Lower lobe of right lung (tissue), 2 donors: ENCODE measurements around the gene CEMIP. TPM values are rescaled to one million over a fixed set of nuclear protein-coding genes. Genes with fewer than 3 reads are reported as not detected.

Source experiments
- ATAC-seq, 2 donors: fragments of 200-7000 bp; cut with Tn5 transposase; one replicate each; pipeline ENCODE4 v1.9.1; 2020 to 2022; ENCODE audit warnings: mild to moderate bottlenecking in 2 of 2, moderate library complexity in 2 of 2
- DNase-seq: peaks from one replicate; pipeline ENCODE4 v3.0.0-alpha.2; 2020
- H3K27ac ChIP-seq: fragments of 200-600 bp; one replicate; pipeline ENCODE4 v1.8.0; 2022
- H3K27me3 ChIP-seq: fragments of 200-600 bp; one replicate; pipeline ENCODE4 v1.8.0; 2022; ENCODE audit warnings: low read depth
- H3K36me3 ChIP-seq: fragments of 200-600 bp; one replicate; pipeline ENCODE4 v1.8.0; 2022; ENCODE audit warnings: mild to moderate bottlenecking
- H3K4me1 ChIP-seq: fragments of 200-600 bp; one replicate; pipeline ENCODE4 v1.8.0; 2022
- H3K4me3 ChIP-seq: fragments of 200-600 bp; one replicate; pipeline ENCODE4 v1.8.0; 2022; ENCODE audit warnings: mild to moderate bottlenecking
- H3K9me3 ChIP-seq: fragments of 200-600 bp; one replicate; pipeline ENCODE4 v1.8.0; 2022
- CTCF ChIP-seq: fragments of 200-600 bp; IDR thresholded peaks from one replicate; pipeline ENCODE4 v1.8.0; 2022; ENCODE audit warnings: antibody characterized with exemption, mild to moderate bottlenecking
- intact Hi-C: fragments of 100-400 bp; cut with DNase I; formaldehyde crosslinking; loops from one replicate; pipeline ENCODE4 v1.11.0; 2022
- total RNA-seq: library from RNA; stranded (reverse); fragmentation: NEBNext Ultra II Directional; extraction: Animal tissue kit (Norgen Biotek cat#: 25700); gene quantifications from one replicate; pipeline ENCODE4 v1.2.1, GENCODE V29; 2021
- donor health status: DM: no; HTN: yes; CAD: no; lungs with severe emphysema.

CEMIP gene
- total RNA-seq, 1 donor from 2014 or later, result 7.3 TPM

- DNase-seq (no peak), ATAC-seq (no peak)
- Histone ChIP-seq H3K36me3 (no peaks in the 10 kb centered on the region), H3K4me3 (no peak overlapping the region), H3K27me3 (no peaks in the 10 kb centered on the region), H3K9me3 (no peaks in the 10 kb centered on the region), H3K27ac (no peak overlapping the region), H3K4me1 (no peaks in the 10 kb centered on the region)
- intact Hi-C loops, result no loop called here
- no peak for TF ChIP-seq CTCF
These were observed 37.0 kb downstream of the CEMIP start for GRCh38 chr15:80816049-80816653.

GRCh38 chr15:80816936-80817335 lies 37.8 kb downstream of the CEMIP start:
- H3K36me3 ChIP-seq, result no peaks in the 10 kb centered on the region
- DNase-seq, result no peak
- no peak for ATAC-seq
- H3K4me1 ChIP-seq, result no peaks in the 10 kb centered on the region
- intact Hi-C loops, result no loop called here
- H3K4me3 ChIP-seq, result no peak overlapping the region
- no peaks in the 10 kb centered on the region for H3K9me3 ChIP-seq
- H3K27me3 ChIP-seq, result no peaks in the 10 kb centered on the region
- no peak for TF ChIP-seq CTCF
- no peak overlapping the region for H3K27ac ChIP-seq

- no peak overlapping the region for H3K4me3 ChIP-seq
- intact Hi-C loops, result no loop called here
- H3K4me1 ChIP-seq, result no peaks in the 10 kb centered on the region
- DNase-seq (no peak), ATAC-seq (no peak)
- no peak overlapping the region for H3K27ac ChIP-seq
- no peaks in the 10 kb centered on the region for H3K27me3 ChIP-seq
- TF ChIP-seq CTCF, result no peak
- H3K36me3 ChIP-seq, result no peaks in the 10 kb centered on the region
- no peaks in the 10 kb centered on the region for H3K9me3 ChIP-seq
These were observed 38.7 kb downstream of the CEMIP start for GRCh38 chr15:80817901-80818300.

GRCh38 chr15:80819001-80819400 lies 39.8 kb downstream of the CEMIP start:
- Histone ChIP-seq H3K4me3 (no peak overlapping the region), H3K9me3 (no peaks in the 10 kb centered on the region), H3K27ac (no peak overlapping the region), H3K4me1 (no peaks in the 10 kb centered on the region), H3K36me3 (no peaks in the 10 kb centered on the region), H3K27me3 (no peaks in the 10 kb centered on the region)
- intact Hi-C loops, result no loop called here
- ATAC-seq (no peak), DNase-seq (no peak)
- TF ChIP-seq CTCF, result no peak

- no peaks in the 10 kb centered on the region for H3K9me3 ChIP-seq
- no peaks in the 10 kb centered on the region for H3K27me3 ChIP-seq
- ATAC-seq, result no peak
- no peaks in the 10 kb centered on the region for H3K4me1 ChIP-seq
- no peak for DNase-seq
- no peaks in the 10 kb centered on the region for H3K36me3 ChIP-seq
- H3K4me3 ChIP-seq, result no peak overlapping the region
- intact Hi-C loops, result no loop called here
- TF ChIP-seq CTCF, result no peak
- H3K27ac ChIP-seq, result no peak overlapping the region
These were observed 40.9 kb downstream of the CEMIP start for GRCh38 chr15:80820092-80820491.
